ENCODE results near the gene PAXX.

DNA sequence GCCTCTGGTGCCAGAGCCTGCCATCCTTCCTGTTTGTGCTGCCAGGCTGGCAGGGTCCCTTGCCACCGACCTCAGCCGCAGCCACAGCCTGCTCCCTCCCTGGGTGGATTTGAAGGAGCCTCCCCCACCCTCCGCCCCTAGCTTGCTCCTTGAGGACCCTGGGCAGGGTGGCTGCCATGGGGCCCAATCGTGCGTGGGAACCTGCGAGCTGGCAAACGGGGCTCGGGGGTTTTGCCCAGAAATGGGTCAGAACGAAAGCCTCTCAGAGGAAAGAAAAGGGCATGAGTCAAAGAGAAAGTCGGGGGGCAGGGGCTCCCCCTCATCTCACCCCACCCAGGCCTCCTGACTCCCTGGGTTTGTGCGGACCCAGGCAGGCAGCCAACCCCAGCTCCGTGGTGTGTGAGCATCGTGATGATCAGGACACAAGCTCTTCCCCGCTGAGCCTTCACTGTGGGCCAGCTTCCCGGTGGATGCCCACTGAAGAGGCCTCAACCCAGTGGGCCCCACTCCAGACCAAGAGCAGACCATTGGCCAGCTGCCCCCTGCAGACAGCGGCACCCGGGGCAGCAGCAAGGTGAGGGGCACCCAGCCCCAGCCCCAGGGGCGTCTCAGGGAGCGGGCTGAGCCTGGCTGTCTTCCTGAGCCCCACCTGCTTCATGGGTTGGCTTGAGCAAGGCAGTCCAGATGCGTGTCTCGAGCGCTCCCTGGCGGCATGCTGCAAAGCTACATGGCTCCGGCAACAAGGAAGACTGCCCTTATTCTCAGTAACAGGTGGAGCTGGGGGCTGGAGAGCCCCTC is 42.7 kb downstream of the PAXX start:
- TF ChIP-seq, protein P1, sequence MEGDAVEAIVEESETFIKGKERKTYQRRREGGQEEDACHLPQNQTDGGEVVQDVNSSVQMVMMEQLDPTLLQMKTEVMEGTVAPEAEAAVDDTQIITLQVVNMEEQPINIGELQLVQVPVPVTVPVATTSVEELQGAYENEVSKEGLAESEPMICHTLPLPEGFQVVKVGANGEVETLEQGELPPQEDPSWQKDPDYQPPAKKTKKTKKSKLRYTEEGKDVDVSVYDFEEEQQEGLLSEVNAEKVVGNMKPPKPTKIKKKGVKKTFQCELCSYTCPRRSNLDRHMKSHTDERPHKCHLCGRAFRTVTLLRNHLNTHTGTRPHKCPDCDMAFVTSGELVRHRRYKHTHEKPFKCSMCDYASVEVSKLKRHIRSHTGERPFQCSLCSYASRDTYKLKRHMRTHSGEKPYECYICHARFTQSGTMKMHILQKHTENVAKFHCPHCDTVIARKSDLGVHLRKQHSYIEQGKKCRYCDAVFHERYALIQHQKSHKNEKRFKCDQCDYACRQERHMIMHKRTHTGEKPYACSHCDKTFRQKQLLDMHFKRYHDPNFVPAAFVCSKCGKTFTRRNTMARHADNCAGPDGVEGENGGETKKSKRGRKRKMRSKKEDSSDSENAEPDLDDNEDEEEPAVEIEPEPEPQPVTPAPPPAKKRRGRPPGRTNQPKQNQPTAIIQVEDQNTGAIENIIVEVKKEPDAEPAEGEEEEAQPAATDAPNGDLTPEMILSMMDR (IDR thresholded peaks at IDR 0.05), result peak; percentile 90
- TF ChIP-seq SIN3A (IDR thresholded peaks at IDR 0.05; ENCODE audit: borderline replicate concordance, insufficient read depth, low read depth, low read length), result no peak

Data from Panc1 (cell line).